ENCODE data around the gene ZNF638. TPM values are rescaled to one million over a fixed set of nuclear protein-coding genes. Genes with fewer than 3 reads are reported as not detected.

ZNF638 gene
- total and polyA plus RNA-seq, 9 of the 15 experiments (the other 6 are each of a cell fraction or from before 2014, with no cell fraction given) = 53.3 to 165 (median 98.8) TPM

- TF ChIP-seq FIP1L1 (IDR thresholded peaks at IDR 0.05; ENCODE audit: low read depth, low read length, poor library complexity, severe bottlenecking) (no peak), CCNT2 (IDR thresholded peaks at IDR 0.05; ENCODE audit: borderline replicate concordance, extremely low read depth, insufficient read length, low read depth, low read length) (no peak), DNMT1 (IDR thresholded peaks at IDR 0.05) (no peak), TBL1XR1 (IDR thresholded peaks at IDR 0.05; ENCODE audit: low read length in 2 of 2) (no peak), TFAP4 (CRISPR knock-in tag; IDR thresholded peaks at IDR 0.05; ENCODE audit: borderline replicate concordance) (peak; percentile 81), HBP1 (CRISPR knock-in tag; IDR thresholded peaks at IDR 0.05) (no peak), RHOXF2B (CRISPR knock-in tag; conservative IDR thresholded peaks at IDR 0.05) (no peak), HDAC8 (tag; IDR thresholded peaks at IDR 0.05) (no peak), SP1 (CRISPR knock-in tag; IDR thresholded peaks at IDR 0.05) (no peak), SREBF1 (IDR thresholded peaks at IDR 0.05; ENCODE audit: borderline replicate concordance, low read depth, low read length) (no peak), E2F1 (CRISPR knock-in tag; IDR thresholded peaks at IDR 0.05) (no peak), SMARCA4 (IDR thresholded peaks at IDR 0.05) (peak; percentile 24; the same call in 1 of the 2 replicates), TRIM24 (IDR thresholded peaks at IDR 0.05) (0 out of 4 replicates have a peak, but pooled peaks of 1 of the 2 experiments have one; percentile 26), FOSL1 (tag; conservative IDR thresholded peaks at IDR 0.05) (peak; percentile 70), MYBL2 (IDR thresholded peaks at IDR 0.05; ENCODE audit: low read depth) (no peak), MYBL2 (CRISPR knock-in tag; IDR thresholded peaks at IDR 0.05; ENCODE audit: borderline replicate concordance) (no peak), POLR3A (IDR thresholded peaks at IDR 0.05; ENCODE audit: borderline replicate concordance, extremely low read depth, insufficient read depth, insufficient read length) (no peak), HDAC6 (IDR thresholded peaks at IDR 0.05; ENCODE audit: low read depth, low read length) (no peak), ZMIZ1 (IDR thresholded peaks at IDR 0.05; ENCODE audit: low read depth in 2 of 2, low read length in 2 of 2) (no peak), EP300 (IDR thresholded peaks at IDR 0.05; ENCODE audit: low read length) (peak; percentile 28; the same call in 1 of the 2 replicates), ZNF143 (CRISPR knock-in tag; IDR thresholded peaks at IDR 0.05) (no peak), CBFA2T3 (IDR thresholded peaks at IDR 0.05) (peak; percentile 75)
These were observed 121.0 kb downstream of the ZNF638 start (continued) for GRCh38 chr2:71452565-71452964.

Measured in K562 (cell line).